ENCODE results near the gene ZDHHC22. TPM values are rescaled to one million over a fixed set of nuclear protein-coding genes. Genes with fewer than 3 reads are reported as not detected.

ZDHHC22 gene
- total RNA-seq, 6 donors from 2014 or later: 0.06 TPM; not detected in 5

DNA sequence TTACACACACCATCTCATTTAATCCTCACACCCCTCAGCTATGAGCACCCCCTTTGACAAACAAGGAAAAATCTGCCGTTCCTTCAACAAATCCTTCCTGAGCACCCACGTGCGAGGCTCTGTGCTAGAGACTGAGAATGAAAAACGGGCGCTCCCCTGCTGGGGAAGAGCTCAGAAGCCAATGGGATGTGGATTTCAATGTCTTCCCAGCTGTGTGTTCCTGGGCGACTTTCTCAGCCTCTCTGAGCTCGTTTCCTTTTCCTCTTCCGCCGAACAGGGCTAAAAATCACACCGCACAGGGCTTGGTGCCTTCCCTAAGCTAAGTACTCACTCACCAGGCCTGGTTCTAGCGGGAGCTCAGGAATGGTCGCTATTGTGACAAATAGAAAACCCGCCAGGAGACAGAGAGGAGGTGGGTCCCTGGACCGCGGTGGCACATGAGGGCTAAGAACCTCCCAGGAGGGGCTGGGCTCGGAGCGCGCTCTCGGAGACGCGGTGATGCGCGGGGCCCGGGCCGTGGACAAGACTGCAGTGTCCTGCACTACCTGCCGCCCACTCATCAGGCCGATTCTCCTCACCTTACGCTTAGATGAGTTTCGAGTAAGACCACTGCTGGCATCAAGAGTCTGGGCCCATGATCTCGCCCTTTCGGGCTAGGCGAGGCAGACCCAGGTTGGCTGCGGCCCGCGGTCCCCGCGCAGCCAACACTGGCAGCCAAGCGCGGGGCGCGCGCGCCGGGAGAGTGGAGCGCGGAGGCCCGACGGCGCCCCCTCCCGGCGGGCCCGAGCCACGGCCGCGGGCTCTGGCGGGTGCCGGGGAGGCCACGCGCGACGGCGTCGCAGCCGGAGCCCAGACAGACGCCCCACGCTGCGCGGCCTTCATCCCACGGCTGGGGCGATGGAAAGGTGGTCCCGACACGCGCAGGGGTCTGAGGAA lies 17.0 kb downstream of the ZDHHC22 start:
- DNase-seq (peak; percentile 47 to 94), ATAC-seq (ENCODE audit: low FRiP score in 2 of 2) (peak in 1 of 2 donors; percentile 87)
- Histone ChIP-seq H3K36me3 (peaks cover 0 to 11% (median 0%) of the 10 kb centered on the region in 4 donors), H3K27ac (peak overlapping the region in 3 of 4 donors; percentile 15 to 67 (median 64)), H3K27me3 (peaks cover 0 to 6% (median 2%) of the 10 kb centered on the region in 4 donors), H3K9me3 (no peaks in the 10 kb centered on the region), H3K4me1 (peaks cover 18 to 43% (median 35%) of the 10 kb centered on the region in 4 donors), H3K4me3 (peak overlapping the region; percentile 22 to 58 (median 50))
- WGBS, 2 donors: 8 to 17% methylated on average over 26 to 63 of the region's 73 CpGs
- no peak for TF ChIP-seq EP300 (IDR thresholded peaks at IDR 0.05)
- TF ChIP-seq CTCF (IDR thresholded peaks at IDR 0.05): peak; percentile 90 to 96 (median 96)

- Histone ChIP-seq H3K4me3 (no peak overlapping the region), H3K36me3 (peaks cover 0 to 16% (median 0%) of the 10 kb centered on the region in 4 donors), H3K4me1 (peaks cover 18 to 43% (median 35%) of the 10 kb centered on the region in 4 donors), H3K27ac (peak overlapping the region in 3 of 4 donors; percentile 15 to 67 (median 64)), H3K27me3 (peaks cover 0 to 6% (median 2%) of the 10 kb centered on the region in 4 donors), H3K9me3 (no peaks in the 10 kb centered on the region)
- DNase-seq (peak in 1 of 2 donors; percentile 89), ATAC-seq (ENCODE audit: low FRiP score in 2 of 2) (peak; percentile 63 to 95)
- WGBS, 2 donors: 76 to 81% methylated on average over 9 of the region's 9 CpGs
- TF ChIP-seq POLR2A (IDR thresholded peaks at IDR 0.05): peak in 1 of 4 donors; percentile 9
- TF ChIP-seq POLR2AphosphoS5 (IDR thresholded peaks at IDR 0.05): no peak
Observed at GRCh38 chr14:77123381-77124325, 17.9 kb downstream of the ZDHHC22 start.

- peaks cover 0 to 19% (median 0%) of the 10 kb centered on the region in 4 donors for H3K36me3 ChIP-seq
- DNase-seq (no peak), ATAC-seq (ENCODE audit: low FRiP score in 2 of 2) (no peak)
- H3K27ac ChIP-seq: peak overlapping the region in 3 of 4 donors; percentile 17 to 67 (median 64)
- H3K9me3 ChIP-seq: no peaks in the 10 kb centered on the region
- no peak overlapping the region for H3K4me3 ChIP-seq
- peaks cover 18 to 43% (median 35%) of the 10 kb centered on the region in 4 donors for H3K4me1 ChIP-seq
- 92% methylated on average over 6 of the region's 6 CpGs for WGBS, 2 donors
- peaks cover 0 to 6% (median 2%) of the 10 kb centered on the region in 4 donors for H3K27me3 ChIP-seq
- TF ChIP-seq POLR2AphosphoS5 (IDR thresholded peaks at IDR 0.05) (no peak), EP300 (IDR thresholded peaks at IDR 0.05) (no peak), POLR2A (IDR thresholded peaks at IDR 0.05) (no peak), CTCF (IDR thresholded peaks at IDR 0.05) (no peak)
Observed at GRCh38 chr14:77122526-77123125, 19.0 kb downstream of the ZDHHC22 start.

DNA sequence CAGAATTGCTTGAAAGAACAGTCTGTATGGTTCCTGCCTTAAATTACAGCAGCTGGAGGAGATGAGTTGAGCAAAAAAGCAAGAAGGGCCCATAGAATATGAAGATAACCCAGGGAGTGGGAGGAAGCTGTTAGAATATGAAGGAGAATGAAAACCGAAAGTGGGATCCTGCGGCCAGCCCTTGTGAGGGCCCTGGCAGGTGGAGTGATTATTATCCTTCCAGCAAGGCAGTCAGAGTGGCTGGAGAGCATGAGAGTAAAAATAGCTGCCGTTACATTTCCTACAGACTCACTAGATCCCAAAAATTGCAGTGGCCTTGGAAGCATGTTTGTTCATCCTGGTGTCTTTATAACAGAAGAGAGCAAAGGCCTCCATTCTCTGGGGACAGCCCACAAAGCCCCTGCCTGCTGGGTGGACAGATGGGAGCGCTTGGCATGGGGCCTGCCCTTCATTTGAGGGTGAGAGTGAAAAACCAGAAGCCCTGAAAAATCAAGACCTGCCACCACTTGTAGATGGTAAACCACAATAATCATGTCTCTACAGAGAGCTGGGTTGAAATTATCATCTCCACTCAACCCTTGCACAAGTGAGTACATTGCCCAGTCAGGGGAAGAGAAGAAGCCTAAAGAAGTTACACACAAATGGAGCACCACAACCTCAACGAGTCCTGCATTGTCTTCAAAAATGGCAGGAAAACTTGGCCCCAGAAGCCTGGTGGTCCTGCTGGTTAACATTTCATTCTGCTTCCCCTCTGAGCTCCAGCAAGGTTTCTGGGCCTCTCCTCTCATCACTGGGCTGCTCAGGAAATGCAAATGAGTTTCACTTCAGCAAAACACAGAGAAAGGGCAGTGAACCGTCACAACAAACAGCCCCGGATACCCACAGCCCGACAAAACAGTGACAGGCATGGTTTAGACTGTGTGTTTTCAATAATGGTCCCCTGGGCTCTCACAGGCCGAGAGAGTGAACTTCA lies 20.5 kb downstream of the ZDHHC22 start:
- WGBS, 2 donors: 47 to 50% methylated on average over 9 of the region's 9 CpGs
- H3K4me1 ChIP-seq: peaks cover 18 to 43% (median 35%) of the 10 kb centered on the region in 4 donors
- DNase-seq: no peak

More for the DNA sequence above, 20.5 kb downstream of the ZDHHC22 start:
- TF ChIP-seq CTCF (IDR thresholded peaks at IDR 0.05) (no peak), EP300 (IDR thresholded peaks at IDR 0.05) (no peak), POLR2A (IDR thresholded peaks at IDR 0.05) (no peak), POLR2AphosphoS5 (IDR thresholded peaks at IDR 0.05) (no peak)
- ATAC-seq (ENCODE audit: low FRiP score in 2 of 2): no peak
- Histone ChIP-seq H3K36me3 (peaks cover 0 to 33% (median 9%) of the 10 kb centered on the region in 4 donors), H3K27ac (peak overlapping the region; percentile 30 to 74 (median 68)), H3K9me3 (no peaks in the 10 kb centered on the region), H3K27me3 (peaks cover 0 to 6% (median 2%) of the 10 kb centered on the region in 4 donors), H3K4me3 (peak overlapping the region in 1 of 4 donors; percentile 2)
